ENCODE data around the gene FOXC1. TPM values are rescaled to one million over a fixed set of nuclear protein-coding genes. Genes with fewer than 3 reads are reported as not detected.

FOXC1 gene
- total RNA-seq, 1 experiment from 2014 or later = 40.7 TPM

DNA sequence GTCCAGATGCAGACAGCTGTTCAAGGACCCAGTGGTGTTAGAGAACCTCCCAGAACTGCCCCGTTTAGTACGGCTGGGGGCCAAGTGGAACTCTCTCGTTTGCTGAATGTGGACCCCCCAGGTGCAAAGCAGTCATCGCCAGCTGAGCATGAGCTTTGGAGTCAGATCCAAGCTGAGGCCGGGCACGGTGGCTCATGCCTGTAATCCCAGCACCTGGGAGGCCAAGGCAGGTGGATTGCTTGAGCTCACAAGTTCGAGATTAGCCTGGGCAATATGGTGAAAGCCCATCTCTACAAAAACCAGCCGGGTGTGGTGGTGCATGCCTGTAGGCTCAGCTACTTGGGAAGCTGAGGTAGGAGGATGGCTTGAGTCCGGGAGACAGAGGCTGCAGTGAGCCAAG, 29.7 kb downstream of the FOXC1 start (continued):
- TF ChIP-seq, protein P1, sequence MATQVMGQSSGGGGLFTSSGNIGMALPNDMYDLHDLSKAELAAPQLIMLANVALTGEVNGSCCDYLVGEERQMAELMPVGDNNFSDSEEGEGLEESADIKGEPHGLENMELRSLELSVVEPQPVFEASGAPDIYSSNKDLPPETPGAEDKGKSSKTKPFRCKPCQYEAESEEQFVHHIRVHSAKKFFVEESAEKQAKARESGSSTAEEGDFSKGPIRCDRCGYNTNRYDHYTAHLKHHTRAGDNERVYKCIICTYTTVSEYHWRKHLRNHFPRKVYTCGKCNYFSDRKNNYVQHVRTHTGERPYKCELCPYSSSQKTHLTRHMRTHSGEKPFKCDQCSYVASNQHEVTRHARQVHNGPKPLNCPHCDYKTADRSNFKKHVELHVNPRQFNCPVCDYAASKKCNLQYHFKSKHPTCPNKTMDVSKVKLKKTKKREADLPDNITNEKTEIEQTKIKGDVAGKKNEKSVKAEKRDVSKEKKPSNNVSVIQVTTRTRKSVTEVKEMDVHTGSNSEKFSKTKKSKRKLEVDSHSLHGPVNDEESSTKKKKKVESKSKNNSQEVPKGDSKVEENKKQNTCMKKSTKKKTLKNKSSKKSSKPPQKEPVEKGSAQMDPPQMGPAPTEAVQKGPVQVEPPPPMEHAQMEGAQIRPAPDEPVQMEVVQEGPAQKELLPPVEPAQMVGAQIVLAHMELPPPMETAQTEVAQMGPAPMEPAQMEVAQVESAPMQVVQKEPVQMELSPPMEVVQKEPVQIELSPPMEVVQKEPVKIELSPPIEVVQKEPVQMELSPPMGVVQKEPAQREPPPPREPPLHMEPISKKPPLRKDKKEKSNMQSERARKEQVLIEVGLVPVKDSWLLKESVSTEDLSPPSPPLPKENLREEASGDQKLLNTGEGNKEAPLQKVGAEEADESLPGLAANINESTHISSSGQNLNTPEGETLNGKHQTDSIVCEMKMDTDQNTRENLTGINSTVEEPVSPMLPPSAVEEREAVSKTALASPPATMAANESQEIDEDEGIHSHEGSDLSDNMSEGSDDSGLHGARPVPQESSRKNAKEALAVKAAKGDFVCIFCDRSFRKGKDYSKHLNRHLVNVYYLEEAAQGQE (IDR thresholded peaks at IDR 0.05; ENCODE audit: low read depth) = no peak
- TF ChIP-seq CEBPB (IDR thresholded peaks at IDR 0.05; ENCODE audit: low read depth) (no peak), SRF (IDR thresholded peaks at IDR 0.05; ENCODE audit: low read depth) (no peak), EZH2 (IDR thresholded peaks at IDR 0.05) (no peak), ELF1 (IDR thresholded peaks at IDR 0.05; ENCODE audit: borderline replicate concordance, low read depth) (no peak)
- TF ChIP-seq, protein P2, sequence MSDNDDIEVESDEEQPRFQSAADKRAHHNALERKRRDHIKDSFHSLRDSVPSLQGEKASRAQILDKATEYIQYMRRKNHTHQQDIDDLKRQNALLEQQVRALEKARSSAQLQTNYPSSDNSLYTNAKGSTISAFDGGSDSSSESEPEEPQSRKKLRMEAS (IDR thresholded peaks at IDR 0.05) = no peak

DNA sequence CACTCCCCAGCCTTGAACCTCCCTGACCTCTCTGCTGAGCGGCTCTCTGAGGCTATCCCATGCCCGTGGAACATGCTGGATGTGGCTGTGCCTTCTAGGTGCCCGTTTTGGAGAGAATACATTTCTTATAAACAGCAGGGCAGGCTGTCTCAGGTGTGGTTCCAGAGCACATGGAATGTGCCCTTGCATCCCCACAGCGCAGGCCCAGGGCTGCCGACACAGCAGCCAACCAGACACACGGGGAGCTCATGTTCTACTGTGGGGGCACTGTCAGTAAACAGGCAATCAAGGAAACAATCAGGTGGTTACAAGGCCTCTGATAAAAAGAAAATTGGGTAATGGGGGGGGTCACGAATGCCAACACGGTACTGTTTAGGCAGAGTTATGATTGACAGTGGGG, 30.8 kb downstream of the FOXC1 start:
- intact Hi-C loops (cut with micrococcal nuclease) = no loop called here
- RAD21 ChIA-PET (ENCODE audit: low non-redundant PET in 1 of 2, low total read pairs in 2 of 2, uncharacterized antibody in 2 of 2, unreplicated experiment in 2 of 2) = no interaction called here
- no peak overlapping the region for H2AFZ ChIP-seq (ENCODE audit: low read depth, low read length, poor library complexity, severe bottlenecking)
- H3K9me2 ChIP-seq (ENCODE audit: insufficient read depth) = no peaks in the 10 kb centered on the region
- peaks cover 31 to 39% of the 10 kb centered on the region in 2 experiments for H3K4me1 ChIP-seq (ENCODE audit: control insufficient read depth in 1 of 2, insufficient read depth in 2 of 2, low read length in 2 of 2)
- BruUV-seq (replicated peaks) = no TSS peak
- H3K4me2 ChIP-seq (ENCODE audit: low read length) = no peak overlapping the region
- H3K4me3 ChIP-seq (replicated peaks in 1 of 2; ENCODE audit: low read depth in 1 of 2, low read length in 2 of 2) = no peak overlapping the region
- H3K9me3 ChIP-seq (ENCODE audit: control insufficient read depth in 1 of 2, insufficient read depth in 1 of 2, low read depth in 1 of 2, low read length in 2 of 2) = no peaks in the 10 kb centered on the region
- no peak overlapping the region for H3K9ac ChIP-seq (ENCODE audit: low read length)
- POLR2A ChIA-PET = no interaction called here
- H3K36me3 ChIP-seq (ENCODE audit: control insufficient read depth in 1 of 2, insufficient read depth in 2 of 2, low read length in 2 of 2) = no peaks in the 10 kb centered on the region
- no peaks in the 10 kb centered on the region for H4K20me1 ChIP-seq (ENCODE audit: insufficient read depth)
- DNase-seq (ENCODE audit: low read depth, low spot score) (no peak), ATAC-seq (no peak)
- CTCF ChIA-PET = no interaction called here
- no peaks in the 10 kb centered on the region for H3K79me2 ChIP-seq (ENCODE audit: insufficient read depth, low read length)
- H3K27ac ChIP-seq (ENCODE audit: low read depth, low read length) = no peak overlapping the region
- no peaks in the 10 kb centered on the region for H3K27me3 ChIP-seq (ENCODE audit: insufficient read depth, low read length)
- no peak for TF ChIP-seq FOSL1 (IDR thresholded peaks at IDR 0.05; ENCODE audit: low read depth)
- TF ChIP-seq, protein P3, sequence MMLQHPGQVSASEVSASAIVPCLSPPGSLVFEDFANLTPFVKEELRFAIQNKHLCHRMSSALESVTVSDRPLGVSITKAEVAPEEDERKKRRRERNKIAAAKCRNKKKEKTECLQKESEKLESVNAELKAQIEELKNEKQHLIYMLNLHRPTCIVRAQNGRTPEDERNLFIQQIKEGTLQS (IDR thresholded peaks at IDR 0.05) = no peak
- TF ChIP-seq CBX3 (IDR thresholded peaks at IDR 0.05; ENCODE audit: low read depth) = no peak
- TF ChIP-seq POLR2AphosphoS5 (IDR thresholded peaks at IDR 0.05; ENCODE audit: low read depth, low read length) = no peak
- TF ChIP-seq CEBPB (IDR thresholded peaks at IDR 0.05; ENCODE audit: low read depth) = no peak
- TF ChIP-seq ZNF274 (IDR thresholded peaks at IDR 0.05; ENCODE audit: low read depth, low read length) = no peak
- no peak for TF ChIP-seq ELF1 (IDR thresholded peaks at IDR 0.05; ENCODE audit: borderline replicate concordance, low read depth)
- TF ChIP-seq JUND (IDR thresholded peaks at IDR 0.05) = no peak
- no peak for TF ChIP-seq RAD21 (IDR thresholded peaks at IDR 0.05; ENCODE audit: low read depth)
- no peak for TF ChIP-seq SRF (IDR thresholded peaks at IDR 0.05; ENCODE audit: low read depth)
- TF ChIP-seq EGR1 (IDR thresholded peaks at IDR 0.05; ENCODE audit: low read depth) = no peak
- TF ChIP-seq TCF7L2 (IDR thresholded peaks at IDR 0.05; ENCODE audit: borderline replicate concordance, extremely low read depth, insufficient read depth, insufficient read length) = no peak
- no peak for TF ChIP-seq SP1 (IDR thresholded peaks at IDR 0.05; ENCODE audit: low read depth)
- TF ChIP-seq EZH2phosphoT487 (IDR thresholded peaks at IDR 0.05; ENCODE audit: borderline replicate concordance) = no peak

Measured in HCT116 (cell line).